H1 (cell line): Measurements from ENCODE around the gene ITGA3. TPM values are rescaled to one million over a fixed set of nuclear protein-coding genes. Genes with fewer than 3 reads are reported as not detected.

Experiments
- CTCF ChIA-PET: fragments of 300-600 bp; sonication (Branson Sonifier 250); formaldehyde crosslinking; loops from one replicate; lab custom pipeline; 2021; ENCODE audit not compliant: partially characterized antibody; lab: Charles Lee
- POLR2A ChIA-PET: fragments of 300-600 bp; sonication (Branson Sonifier 250); formaldehyde crosslinking; loops from one replicate; lab custom pipeline; 2021; ENCODE audit warnings: inconsistent platforms; ENCODE audit not compliant: partially characterized antibody; lab: Charles Lee
- DNase-seq, 2 experiments: peaks; one replicate each; pipeline versions ENCODE4 v3.0.0 to v3.0.0-alpha.2; 2010 to 2022; ENCODE audit warnings: low spot score in 2 of 2, low read depth in 1 of 2, mixed read lengths in 1 of 2
- FAIRE-seq: peaks from 2 replicates; lab custom pipeline; 2011; peaks lifted over from hg19 to GRCh38; lab: Jason Lieb, UNC
- H2AFZ ChIP-seq: 2 replicates; pipeline ENCODE4 v1.8.1; 2012; ENCODE audit warnings: low read length, inconsistent platforms
- H2AK5ac ChIP-seq: 2 replicates; pipeline ENCODE4 v1.6.1; 2013; ENCODE audit warnings: low read depth, low read length
- H2BK120ac ChIP-seq: replicated peaks from 2 replicates; pipeline ENCODE3; 2013; ENCODE audit warnings: low read depth, low read length, inconsistent platforms
- H2BK12ac ChIP-seq: 2 replicates; pipeline ENCODE4 v1.6.1; 2013; ENCODE audit warnings: low read depth, low read length
- H2BK15ac ChIP-seq: 2 replicates; pipeline ENCODE4 v1.6.1; 2013; ENCODE audit warnings: low read length
- H2BK20ac ChIP-seq: 2 replicates; pipeline ENCODE4 v1.6.1; 2013; ENCODE audit warnings: low read length
- H2BK5ac ChIP-seq: 2 replicates; pipeline ENCODE4 v1.6.1; 2013; ENCODE audit warnings: low read depth, low read length
- H3K14ac ChIP-seq: 2 replicates; pipeline ENCODE4 v1.6.1; 2013; ENCODE audit warnings: inconsistent platforms; ENCODE audit not compliant: insufficient read length
- H3K18ac ChIP-seq: 2 replicates; pipeline ENCODE4 v1.6.1; 2013; ENCODE audit warnings: low read length; ENCODE audit errors: extremely low read depth
- H3K23ac ChIP-seq: 2 replicates; pipeline ENCODE4 v1.6.1; 2013; ENCODE audit warnings: inconsistent platforms; ENCODE audit not compliant: insufficient read length
- H3K23me2 ChIP-seq: 2 replicates; pipeline ENCODE4 v1.6.1; 2013; ENCODE audit warnings: low read depth, low read length
- H3K27ac ChIP-seq: 2 replicates; pipeline ENCODE4 v1.6.1; 2011; ENCODE audit warnings: low read depth, low read length, inconsistent platforms
- H3K27me3 ChIP-seq, 4 experiments: replicated peaks in 1 of 4; 1 replicate in 1 of 4; 2 replicates in 3 of 4; pipeline versions ENCODE4 v1.6.1 to v1.8.1; 2011 to 2013; ENCODE audit warnings: low read length in 3 of 4, mild to moderate bottlenecking in 3 of 4, inconsistent platforms in 2 of 4, mixed read lengths in 2 of 4, moderate library complexity in 1 of 4; ENCODE audit not compliant: control insufficient read depth in 3 of 4, insufficient read depth in 3 of 4; ENCODE audit errors: extremely low read depth in 1 of 4
- H3K36me3 ChIP-seq, 4 experiments: 2 replicates each; pipeline versions ENCODE4 v1.6.1 to v1.8.1; 2011 to 2013; ENCODE audit warnings: mild to moderate bottlenecking in 4 of 4, low read length in 3 of 4, moderate library complexity in 2 of 4, control low read depth in 1 of 4, inconsistent platforms in 1 of 4; ENCODE audit not compliant: insufficient read depth in 4 of 4, control insufficient read depth in 2 of 4
- H3K4ac ChIP-seq: replicated peaks from 2 replicates; pipeline ENCODE3; 2013; ENCODE audit warnings: low read length, low read depth, mixed read lengths, inconsistent platforms; ENCODE audit not compliant: insufficient read length
- H3K4me1 ChIP-seq, 4 experiments: replicated peaks in 1 of 4; 1 replicate in 1 of 4; 2 replicates in 3 of 4; pipeline versions ENCODE4 v1.6.1 to v1.8.1; 2011 to 2013; ENCODE audit warnings: low read length in 3 of 4, inconsistent platforms in 2 of 4, mixed read lengths in 1 of 4; ENCODE audit not compliant: insufficient read depth in 4 of 4, control insufficient read depth in 3 of 4
- H3K4me2 ChIP-seq, 2 experiments: 2 replicates each; pipeline versions ENCODE4 v1.6.1 to v1.8.1; 2011 to 2013; ENCODE audit warnings: low read depth in 2 of 2, low read length in 2 of 2, control low read depth in 1 of 2, inconsistent platforms in 1 of 2, mild to moderate bottlenecking in 1 of 2; ENCODE audit not compliant: insufficient read depth in 1 of 2
- H3K4me3 ChIP-seq, 4 experiments: fragments of 200-600, 300-600 bp in 1 of 4; sonication (generic), shearing (Covaris generic), sonication (Bioruptor Twin) in 1 of 4; 2 replicates each; pipeline versions ENCODE4 v1.5.1 to v1.8.1; 2011 to 2016; ENCODE audit warnings: low read length in 4 of 4, low read depth in 3 of 4, control low read depth in 2 of 4, inconsistent platforms in 2 of 4, mild to moderate bottlenecking in 2 of 4, mixed read lengths in 1 of 4, moderate library complexity in 1 of 4; ENCODE audit not compliant: insufficient read depth in 2 of 4; ENCODE audit errors: extremely low read depth in 1 of 4
- H3K56ac ChIP-seq: replicated peaks from 2 replicates; pipeline ENCODE3; 2013; ENCODE audit warnings: low read depth, mild to moderate bottlenecking, mixed read lengths, low read length, inconsistent platforms; ENCODE audit not compliant: insufficient read length
- H3K79me1 ChIP-seq: 2 replicates; pipeline ENCODE4 v1.6.1; 2013; ENCODE audit warnings: low read depth, low read length, control low read depth
- H3K79me2 ChIP-seq, 2 experiments: 2 replicates each; pipeline versions ENCODE4 v1.6.1 to v1.8.1; 2012 to 2013; ENCODE audit warnings: low read length in 2 of 2, mild to moderate bottlenecking in 2 of 2, inconsistent platforms in 1 of 2; ENCODE audit not compliant: insufficient read depth in 2 of 2, control insufficient read depth in 1 of 2
- H3K9ac ChIP-seq, 4 experiments: replicated peaks in 1 of 4; 1 replicate in 1 of 4; 2 replicates in 3 of 4; pipeline versions ENCODE4 v1.6.1 to v1.8.1; 2011 to 2013; ENCODE audit warnings: low read depth in 3 of 4, low read length in 3 of 4, control low read depth in 2 of 4, mild to moderate bottlenecking in 2 of 4, moderate library complexity in 2 of 4, inconsistent platforms in 1 of 4; ENCODE audit errors: extremely low read depth in 1 of 4
- H3K9me3 ChIP-seq, 2 experiments: 2 replicates each; pipeline versions ENCODE4 v1.6.1 to v1.8.1; 2012 to 2013; ENCODE audit warnings: mild to moderate bottlenecking in 2 of 2, moderate library complexity in 2 of 2, control low read depth in 1 of 2, inconsistent platforms in 1 of 2, low read depth in 1 of 2, low read length in 1 of 2, mixed read lengths in 1 of 2; ENCODE audit not compliant: insufficient read depth in 2 of 2
- H4K20me1 ChIP-seq, 2 experiments: replicated peaks in 1 of 2; 2 replicates each; pipeline versions ENCODE3 to v1.8.1; 2011 to 2013; ENCODE audit warnings: inconsistent platforms in 2 of 2, low read length in 2 of 2, mild to moderate bottlenecking in 1 of 2; ENCODE audit not compliant: insufficient read depth in 2 of 2, control insufficient read depth in 1 of 2
- H4K5ac ChIP-seq: 2 replicates; pipeline ENCODE4 v1.6.1; 2013; ENCODE audit warnings: low read length, low read depth, mixed read lengths, inconsistent platforms; ENCODE audit not compliant: insufficient read length
- H4K8ac ChIP-seq: 2 replicates; pipeline ENCODE4 v1.8.0; 2013; ENCODE audit warnings: mild to moderate bottlenecking, moderate library complexity, low read length, inconsistent platforms; ENCODE audit not compliant: insufficient read depth; ENCODE audit errors: extremely low read depth
- H4K91ac ChIP-seq: replicated peaks from 2 replicates; pipeline ENCODE3; 2013; ENCODE audit warnings: low read length, mixed read lengths, inconsistent platforms; ENCODE audit not compliant: insufficient read length
- KDM5A ChIP-seq: fragments of 200-600 bp; IDR thresholded peaks from 2 replicates; pipeline ENCODE4 v1.7.1; 2012; ENCODE audit warnings: mild to moderate bottlenecking, low read length, inconsistent platforms, mixed read lengths
- WGBS, 2 experiments: shearing (Covaris generic) in 1 of 2; methylation state at CpG; one replicate each; pipeline versions ENCODE4 v1.1.6 to v1.1.7; 2013 to 2015; ENCODE audit warnings: low lambda C conversion rate in 2 of 2, mixed read lengths in 2 of 2, inconsistent platforms in 1 of 2, low coverage in 1 of 2, missing lambda C conversion rate in 1 of 2; ENCODE audit not compliant: insufficient replicate concordance in 2 of 2, insufficient coverage in 1 of 2, insufficient read length in 1 of 2; ENCODE audit errors: extremely low coverage in 1 of 2, missing lambda C conversion rate in 1 of 2; 5-methylcytosine and 5-hydroxymethylcytosine counted together
- polyA plus RNA-seq, 7 experiments: library from polyadenylated mRNA; depleted of rRNA in 3 of 7; stranded (reverse) in 5 of 7; unstranded in 2 of 7; fragments of >200 nt in 5 of 7; fragments of 200-250 nt in 2 of 7; gene quantifications; 1 replicate in 5 of 7; 2 replicates in 1 of 7; 4 replicates in 1 of 7; pipeline versions ENCODE4 v1.2.1 to v1.2.3, GENCODE V29; 2011 to 2013; ENCODE audit warnings: missing spikeins in 2 of 7, mixed read lengths in 2 of 7
- total RNA-seq: library from RNA; stranded (reverse); fragmentation: NEBNext Ultra II Directional; extraction: Animal tissue kit (Norgen Biotek cat#: 25700); gene quantifications from 2 replicates; pipeline ENCODE4 v1.2.1, GENCODE V29; 2021

ITGA3 gene
- total and polyA plus RNA-seq, 2 of the 8 experiments (the other 6 are each of a cell fraction or from before 2014, with no cell fraction given): 24.0 to 24.2 TPM

GRCh38 chr17:50065056-50065455 lies 9.1 kb downstream of the ITGA3 start:
- Histone ChIP-seq H4K8ac (no peak overlapping the region), H4K91ac (no peak overlapping the region), H3K4me1 (peaks cover 0 to 7% (median 2%) of the 10 kb centered on the region in 4 experiments; a peak in 5 of 7 replicates), H2BK120ac (no peak overlapping the region), H2BK5ac (no peak overlapping the region), H3K14ac (no peak overlapping the region), H3K56ac (no peak overlapping the region), H3K27ac (no peak overlapping the region), H3K4me3 (no peak overlapping the region), H3K27me3 (no peaks in the 10 kb centered on the region), H3K23me2 (no peaks in the 10 kb centered on the region), H3K9me3 (no peaks in the 10 kb centered on the region), H2AK5ac (no peak overlapping the region), H2BK12ac (no peak overlapping the region), H3K18ac (no peak overlapping the region), H3K23ac (no peak overlapping the region), H2AFZ (no peak overlapping the region), H3K79me1 (peaks cover 2% of the 10 kb centered on the region; the same call in 1 of the 2 replicates), H4K20me1 (peaks cover 0 to 2% of the 10 kb centered on the region in 2 experiments), H3K36me3 (no peaks in the 10 kb centered on the region), H4K5ac (no peak overlapping the region), H3K4me2 (no peak overlapping the region), H3K79me2 (no peaks in the 10 kb centered on the region), H3K4ac (no peak overlapping the region), H2BK20ac (no peak overlapping the region), H3K9ac (no peak overlapping the region), H2BK15ac (no peak overlapping the region)
- FAIRE-seq (no peak), DNase-seq (no peak)
- ChIA-PET POLR2A (interaction anchor here (0.6 to 1.2 kb wide), 2 partner anchors 9 to 12 kb away, joined by 3 to 4 read pairs; partner anchors contain the start of gene ITGA3), CTCF (interaction anchor here (0.9 to 14.6 kb wide), 7 partner anchors 9 to 68 kb away, joined by 3 to 169 read pairs (median 4); partner anchors contain the start of gene ITGA3)
- WGBS, 2 experiments: 82% methylated on average over 3 of the region's 3 CpGs; no CpG with 5 or more reads in 1 of the 2 experiments
- no peak for TF ChIP-seq KDM5A
